ENCODE measurements around the gene PXMP4.
A peak's percentile ranks its signal among the peaks of the same experiment; 100 is the strongest.

PXMP4 gene

GRCh38 chr20:33681288-33681687, 38.8 kb downstream of the PXMP4 start:
- no peak for DNase-seq

- DNase-seq, result no peak
Observed at GRCh38 chr20:33680686-33681085, 39.4 kb downstream of the PXMP4 start.

GRCh38 chr20:33679758-33680485, 40.2 kb downstream of the PXMP4 start:
- peak; percentile 29 for DNase-seq

DNA sequence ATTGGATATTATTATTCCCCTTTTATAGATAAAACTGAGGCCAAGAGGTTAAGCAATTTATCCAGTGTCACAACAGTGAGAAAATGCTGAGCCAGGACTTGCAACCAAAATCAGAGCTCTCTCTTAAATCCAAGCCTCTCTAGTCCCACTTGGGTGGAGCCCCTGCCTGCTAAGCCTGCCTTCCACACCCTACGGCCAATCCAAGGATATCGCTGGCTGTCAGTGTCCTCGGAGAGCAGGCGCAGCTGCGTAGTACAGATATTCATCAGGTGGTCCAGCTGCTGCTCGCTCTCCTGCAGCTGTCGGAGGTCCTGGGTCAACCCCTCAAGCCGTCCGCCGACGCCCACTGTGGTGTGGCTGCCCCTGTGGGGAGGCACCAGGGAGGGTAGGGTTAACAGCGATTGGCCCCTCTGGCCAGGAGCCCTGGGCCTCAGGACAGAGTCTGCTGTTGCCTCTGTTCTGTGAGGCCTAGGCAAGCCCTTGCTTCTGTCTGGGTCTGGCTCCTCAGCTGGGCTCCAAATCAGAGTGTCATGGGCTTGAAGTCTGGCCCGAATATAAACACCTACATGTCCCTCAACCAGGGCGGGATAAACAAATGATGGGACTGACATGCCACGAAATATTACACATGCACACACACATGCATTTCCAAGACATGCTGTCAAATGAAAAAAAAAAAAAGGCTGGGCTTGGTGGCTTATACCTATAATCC, 42.0 kb downstream of the PXMP4 start:
- no peak for DNase-seq

DNA sequence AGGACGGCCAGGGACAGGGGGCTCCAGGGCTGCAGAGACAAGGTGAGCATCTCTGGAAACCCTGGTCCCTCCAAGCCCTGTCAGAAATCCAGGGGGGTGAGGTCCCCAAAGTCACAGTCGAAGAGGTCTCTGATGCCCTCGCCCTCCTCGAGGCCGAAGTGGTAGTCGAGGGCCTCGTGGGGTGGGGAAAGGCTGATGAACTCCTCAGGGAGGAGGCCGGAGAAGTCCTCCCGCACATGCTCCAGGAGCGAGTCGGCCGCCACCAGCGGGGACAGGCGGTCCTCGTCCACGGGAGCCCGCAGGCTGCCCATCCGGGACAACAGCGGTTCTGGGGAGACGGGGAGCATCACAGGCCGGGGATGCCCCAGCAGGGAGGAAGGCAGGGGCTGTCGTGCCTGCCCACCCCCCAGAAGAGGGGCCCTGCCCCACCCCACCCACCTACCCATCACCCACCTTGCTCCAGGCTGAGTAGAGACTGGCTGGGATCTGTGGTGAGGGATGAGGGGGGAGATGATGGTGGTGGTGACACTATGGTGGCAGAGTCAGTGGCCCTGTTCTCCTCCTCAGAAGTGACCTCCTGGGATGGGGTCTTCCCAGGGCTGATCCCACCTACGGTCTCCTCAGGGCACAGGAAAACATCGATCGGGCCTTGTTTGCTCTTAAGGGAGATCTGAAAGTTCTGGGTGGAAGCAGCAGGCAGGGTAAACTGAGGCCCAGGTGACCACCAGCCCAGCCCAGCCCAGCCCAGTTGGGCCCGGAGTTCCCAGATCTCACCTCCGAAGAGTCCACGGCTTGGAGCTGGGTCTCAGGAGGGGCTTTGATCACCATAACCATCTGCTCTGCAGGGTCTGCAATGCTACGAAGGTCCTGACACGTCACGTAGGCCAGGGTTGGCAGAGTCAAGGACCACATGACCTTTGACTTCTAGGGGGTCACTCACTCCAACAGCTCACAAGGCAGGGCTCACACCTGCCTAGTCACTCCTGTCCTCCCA, 43.2 kb downstream of the PXMP4 start:
- no peak for DNase-seq

DNA sequence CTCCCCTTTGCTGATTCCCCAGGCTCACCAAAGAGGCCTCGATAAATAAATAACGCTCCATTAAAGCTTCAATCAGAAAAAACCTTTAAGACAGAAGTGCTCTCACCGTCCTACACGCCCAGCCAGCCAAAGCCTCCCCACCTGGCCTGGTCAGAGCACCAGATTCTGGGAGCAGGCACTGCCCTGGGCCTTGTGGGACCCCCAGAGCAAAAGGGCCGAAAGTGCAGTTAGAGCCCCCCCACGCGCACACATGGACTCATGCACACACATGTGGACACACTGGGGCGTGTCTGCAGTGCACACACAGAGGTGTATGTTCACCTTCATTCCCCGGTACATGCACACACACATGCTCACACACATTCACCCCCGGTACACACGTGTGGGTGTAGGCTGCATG, 44.0 kb downstream of the PXMP4 start:
- no peak for DNase-seq

- no peak for DNase-seq
Observed at GRCh38 chr20:33675136-33675959, 44.8 kb downstream of the PXMP4 start.

DNA sequence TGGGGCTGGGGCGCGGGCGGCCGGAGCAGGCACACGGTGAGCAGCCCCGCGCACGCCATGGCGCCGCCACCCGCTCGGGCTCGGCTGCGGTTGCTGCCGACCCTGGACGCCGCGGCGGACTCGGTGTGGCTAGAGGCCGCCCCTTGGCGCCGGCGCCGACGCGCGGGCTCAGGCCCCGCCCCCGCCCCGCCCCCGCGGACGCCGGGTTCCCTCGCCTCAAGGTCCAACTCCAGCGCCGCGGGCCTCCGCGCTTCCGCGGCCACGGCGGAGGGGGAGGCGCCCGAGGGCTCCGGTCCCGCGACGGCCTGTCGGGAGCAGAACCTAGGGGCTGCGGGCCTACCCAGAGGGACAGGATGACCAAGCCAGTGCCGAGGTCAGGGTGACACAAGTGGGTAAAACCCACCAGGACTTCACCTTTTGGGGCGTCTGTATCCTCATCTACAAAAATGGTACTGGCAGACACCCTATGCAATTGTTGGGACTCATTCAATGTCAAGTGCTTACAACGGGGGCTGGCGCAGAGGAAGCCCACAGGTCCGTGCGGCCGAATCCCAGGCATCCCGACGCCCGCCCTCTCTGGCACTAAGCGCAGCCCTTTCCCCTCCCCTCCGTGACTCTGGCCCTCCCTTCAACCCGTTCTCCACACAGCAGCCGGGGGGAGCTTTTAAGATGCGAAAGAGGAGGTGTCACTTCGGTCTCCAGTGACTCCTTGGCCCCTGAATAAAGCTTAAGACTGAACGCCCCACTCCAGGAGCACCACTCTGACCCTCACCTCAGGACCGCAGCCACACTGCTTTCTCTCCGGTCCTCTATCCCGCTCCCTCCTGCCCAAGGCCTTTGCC, 45.6 kb downstream of the PXMP4 start, which contains the start of gene NECAB3:
Gene NECAB3, minus strand, starts transcription at position 135 of the 842 bp plus-strand sequence. Its CDS starts 76 bp downstream, at position 59.
- peak; percentile 54 for DNase-seq

DNA sequence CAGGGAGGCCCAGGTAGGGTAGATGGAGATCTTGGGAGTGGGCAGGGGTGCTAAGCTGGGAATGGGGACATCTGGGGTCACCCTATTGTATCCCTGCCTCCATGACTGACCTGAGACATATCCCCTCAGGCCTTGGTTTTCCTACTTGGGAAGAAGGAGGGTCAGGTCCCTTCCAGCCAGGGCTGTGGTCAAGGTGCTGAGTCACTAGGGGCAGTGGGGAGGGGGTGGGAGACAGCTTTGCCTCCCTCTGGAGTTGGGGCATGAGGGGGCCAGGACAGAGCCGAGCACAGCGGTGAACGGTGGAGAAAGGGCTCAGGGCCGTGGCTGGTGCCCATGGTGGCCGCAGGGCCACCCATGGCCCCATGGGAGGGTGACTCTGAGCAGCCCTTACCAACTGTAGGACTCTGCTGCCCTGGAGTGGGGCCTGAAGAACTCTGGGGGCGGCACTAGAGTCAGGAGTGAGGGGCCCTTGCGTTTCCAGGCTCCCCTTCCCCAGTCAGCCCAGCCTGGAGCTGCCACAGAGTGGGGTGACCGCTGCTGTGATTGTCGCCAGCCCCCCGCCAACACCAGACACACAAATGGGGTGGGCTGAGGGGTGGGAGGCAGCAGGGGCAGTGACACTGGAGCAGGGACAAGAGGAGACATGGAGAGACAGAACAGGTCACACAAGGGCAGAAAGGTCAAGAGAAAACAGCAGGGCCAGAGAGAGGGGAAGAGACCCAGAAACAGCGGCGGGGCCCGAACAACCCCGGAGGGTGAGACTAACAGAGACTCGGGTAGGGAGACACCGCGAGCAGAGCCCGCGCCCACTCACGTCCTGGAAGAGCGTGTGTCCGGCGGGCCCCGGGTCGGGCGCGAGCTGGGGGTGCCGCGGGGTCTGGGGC, 46.5 kb downstream of the PXMP4 start:
- DNase-seq, result no peak

DNA sequence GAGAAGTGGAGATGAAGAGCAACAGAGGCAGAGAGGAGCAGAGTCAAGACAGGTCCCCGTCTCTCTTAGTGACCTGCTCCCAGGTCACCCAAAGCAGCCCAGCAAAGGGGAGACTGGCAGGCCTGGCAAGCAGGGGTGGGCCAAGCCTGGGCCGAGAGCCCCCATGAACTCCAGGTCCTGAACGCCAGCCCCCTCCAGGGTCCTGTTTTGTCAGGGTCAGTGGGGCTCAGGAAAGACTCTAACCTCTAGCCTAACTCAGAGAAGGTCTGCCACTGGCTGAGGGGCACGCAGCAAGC, 47.0 kb downstream of the PXMP4 start:
- no peak for DNase-seq

GRCh38 chr20:33672426-33673113, 47.5 kb downstream of the PXMP4 start:
- DNase-seq, result no peak

GRCh38 chr20:33671573-33672288, 48.4 kb downstream of the PXMP4 start:
- no peak for DNase-seq

GRCh38 chr20:33670715-33671499, 49.2 kb downstream of the PXMP4 start:
- no peak for DNase-seq

DNA sequence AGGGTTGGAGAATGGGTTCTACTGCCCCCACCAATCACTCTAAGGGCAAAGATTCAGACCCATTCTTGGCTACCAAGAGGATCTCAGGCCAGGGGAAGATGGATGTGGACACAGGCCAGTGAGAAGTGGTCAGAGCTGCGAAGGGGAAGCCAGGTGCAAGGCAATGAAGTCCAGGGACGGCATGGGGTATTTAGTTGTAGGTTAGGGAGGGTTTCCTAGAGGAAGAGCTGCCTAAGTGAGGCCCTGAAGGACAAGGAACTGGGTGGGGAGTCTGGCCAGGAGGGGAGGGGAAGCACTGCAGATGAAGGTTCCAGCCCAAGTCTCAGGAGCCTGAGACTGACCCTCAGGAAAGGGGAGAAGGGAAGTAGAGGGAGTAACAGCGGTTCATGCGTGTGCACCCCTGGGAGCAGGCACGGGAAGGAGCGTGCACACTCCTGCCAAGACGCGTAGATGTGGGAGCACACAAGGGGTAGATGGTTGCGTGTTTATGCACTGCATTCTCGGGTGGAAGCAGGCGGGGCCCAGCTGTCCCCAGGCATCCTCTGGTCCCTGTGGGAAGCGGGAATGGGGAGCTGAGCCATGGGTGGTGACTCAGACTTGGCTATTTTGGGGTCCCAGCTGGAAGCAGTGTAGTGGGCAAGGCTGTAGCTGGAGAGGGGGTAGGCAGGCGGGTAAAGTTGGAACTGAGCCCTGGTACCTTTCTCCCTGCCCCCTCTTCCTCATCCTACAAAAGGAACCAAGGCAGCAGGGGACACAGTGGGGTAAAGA, 50.1 kb downstream of the PXMP4 start:
- DNase-seq, result no peak

DNA sequence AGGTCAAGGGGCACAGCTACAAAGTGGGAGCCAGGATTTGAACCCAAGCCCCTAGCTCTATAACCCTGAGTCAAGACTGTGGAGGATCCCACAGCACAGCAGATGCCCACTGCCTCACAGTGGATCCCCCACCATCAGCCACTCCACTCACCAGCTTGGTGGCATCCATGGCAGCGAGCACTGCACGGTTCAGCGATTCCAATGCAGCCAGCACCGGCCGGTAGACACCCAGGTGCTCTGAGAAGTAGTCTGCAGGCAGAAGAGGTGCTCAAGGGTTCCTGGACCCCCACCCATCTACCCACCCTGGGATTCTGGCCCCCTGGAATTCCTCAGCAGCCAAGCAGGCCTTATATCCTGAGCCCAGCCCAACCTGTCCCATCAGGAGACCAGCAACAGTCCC, 50.9 kb downstream of the PXMP4 start:
- DNase-seq, result no peak

- DNase-seq, result no peak
Observed at GRCh38 chr20:33668466-33669155, 51.5 kb downstream of the PXMP4 start.

Measured in activated CD8-positive, alpha-beta memory T cell treated with anti-CD3 and anti-CD28 coated beads, Interleukin-2, amount 50 U/mL, for 4 hours (primary cell).